DOHH2 (cell line): ENCODE data around the gene RBBP6.
A peak's percentile ranks its signal among the peaks of the same experiment; 100 is the strongest.

Experiments used
- H3F3A ChIP-seq: fragments of 200-600 bp; sonication (generic), shearing (Covaris generic); 2 replicates; pipeline ENCODE4 v1.6.0; 2016; ENCODE audit warnings: antibody characterized with exemption, mild to moderate bottlenecking; ENCODE audit not compliant: control insufficient read depth, insufficient read depth
- H3K27ac ChIP-seq: fragments of 200-600 bp; sonication (generic); 2 replicates; pipeline ENCODE4 v1.5.1; 2014; ENCODE audit warnings: low read depth, mild to moderate bottlenecking, low read length, moderate library complexity
- H3K27me3 ChIP-seq: fragments of 200-600 bp; sonication (generic); 2 replicates; pipeline ENCODE4 v1.6.1; 2014; ENCODE audit warnings: mild to moderate bottlenecking, low read length, mixed read lengths; ENCODE audit not compliant: control insufficient read depth
- H3K36me3 ChIP-seq: fragments of 200-600 bp; sonication (generic); 2 replicates; pipeline ENCODE4 v1.6.1; 2014; ENCODE audit warnings: mild to moderate bottlenecking, low read length, moderate library complexity, mixed read lengths; ENCODE audit not compliant: control insufficient read depth
- H3K4me1 ChIP-seq: fragments of 200-600 bp; sonication (generic); 2 replicates; pipeline ENCODE4 v1.6.1; 2014; ENCODE audit warnings: mild to moderate bottlenecking, low read length, mixed read lengths; ENCODE audit not compliant: control insufficient read depth
- H3K4me2 ChIP-seq: fragments of 200-600 bp; sonication (generic); 2 replicates; pipeline ENCODE4 v1.6.0; 2014; ENCODE audit warnings: mild to moderate bottlenecking, low read length, moderate library complexity
- H3K4me3 ChIP-seq: fragments of 200-600 bp; sonication (generic); 2 replicates; pipeline ENCODE4 v1.5.1; 2014; ENCODE audit warnings: mild to moderate bottlenecking, low read length, mixed read lengths
- H3K79me2 ChIP-seq: fragments of 200-600 bp; sonication (generic); 2 replicates; pipeline ENCODE4 v1.6.1; 2014; ENCODE audit warnings: mild to moderate bottlenecking, low read length, mixed read lengths; ENCODE audit not compliant: control insufficient read depth
- H3K9me2 ChIP-seq: fragments of 200-600 bp; sonication (generic); replicated peaks from 2 replicates; pipeline ENCODE4 v1.6.1; 2014; ENCODE audit warnings: mild to moderate bottlenecking, low read length, mixed read lengths; ENCODE audit not compliant: control insufficient read depth
- H3K9me3 ChIP-seq: fragments of 200-600 bp; sonication (generic); 2 replicates; pipeline ENCODE4 v1.6.1; 2014; ENCODE audit warnings: antibody characterized with exemption, low read length, mixed read lengths; ENCODE audit not compliant: control insufficient read depth, insufficient read depth
- H4K20me1 ChIP-seq: fragments of 200-600 bp; sonication (generic); 2 replicates; pipeline ENCODE4 v1.6.0; 2014; ENCODE audit warnings: low read depth, mild to moderate bottlenecking, antibody characterized with exemption, low read length, moderate library complexity; ENCODE audit not compliant: control insufficient read depth, insufficient read depth
- CTCF ChIP-seq: fragments of 200-600 bp; sonication (generic); IDR thresholded peaks from one replicate; pipeline ENCODE4 v1.5.1; 2014; ENCODE audit warnings: antibody characterized with exemption, mild to moderate bottlenecking, low read depth, low read length; ENCODE audit not compliant: poor library complexity, severe bottlenecking
- EZH2phosphoT487 ChIP-seq: fragments of 200-600 bp; sonication (generic); IDR thresholded peaks from 2 replicates; pipeline ENCODE4 v1.6.1; 2017; ENCODE audit warnings: borderline replicate concordance, mild to moderate bottlenecking, antibody characterized with exemption, low read length, moderate library complexity, mixed read lengths

RBBP6 gene

GRCh38 chr16:24544640-24545039 is 5.3 kb downstream of the RBBP6 start:
- H3K9me3 ChIP-seq = no peaks in the 10 kb centered on the region
- H3K4me3 ChIP-seq = peak overlapping the region; percentile 75; the same call in 1 of the 2 replicates
- no peak for TF ChIP-seq CTCF
- TF ChIP-seq EZH2phosphoT487 = no peak
- peaks cover 43% of the 10 kb centered on the region for H4K20me1 ChIP-seq
- no peaks in the 10 kb centered on the region for H3F3A ChIP-seq
- H3K27ac ChIP-seq = no peak overlapping the region
- H3K36me3 ChIP-seq = peaks cover 94% of the 10 kb centered on the region
- H3K4me2 ChIP-seq = peak overlapping the region; percentile 92; the same call in 1 of the 2 replicates
- H3K9me2 ChIP-seq = no peaks in the 10 kb centered on the region
- H3K27me3 ChIP-seq = no peaks in the 10 kb centered on the region
- H3K4me1 ChIP-seq = peaks cover 35% of the 10 kb centered on the region
- peaks cover 92% of the 10 kb centered on the region for H3K79me2 ChIP-seq

- no peaks in the 10 kb centered on the region for H3K9me2 ChIP-seq
- TF ChIP-seq EZH2phosphoT487 (no peak), CTCF (no peak)
- H3K4me2 ChIP-seq = no peak overlapping the region
- no peaks in the 10 kb centered on the region for H3K9me3 ChIP-seq
- peaks cover 89% of the 10 kb centered on the region for H3K36me3 ChIP-seq
- H3K4me3 ChIP-seq = no peak overlapping the region
- peaks cover 6% of the 10 kb centered on the region for H4K20me1 ChIP-seq
- H3F3A ChIP-seq = no peaks in the 10 kb centered on the region
- no peaks in the 10 kb centered on the region for H3K27me3 ChIP-seq
- H3K4me1 ChIP-seq = no peaks in the 10 kb centered on the region
- H3K79me2 ChIP-seq = peaks cover 58% of the 10 kb centered on the region
- no peak overlapping the region for H3K27ac ChIP-seq
Observed at GRCh38 chr16:24550295-24550694, 10.9 kb downstream of the RBBP6 start.

GRCh38 chr16:24552705-24553246 is 13.4 kb downstream of the RBBP6 start:
- no peaks in the 10 kb centered on the region for H3K9me3 ChIP-seq
- peaks cover 89% of the 10 kb centered on the region for H3K36me3 ChIP-seq
- H3F3A ChIP-seq = 0 out of 2 replicates have a peak, but pooled peaks cover 6% of the 10 kb centered on the region
- no peaks in the 10 kb centered on the region for H3K9me2 ChIP-seq
- no peak overlapping the region for H3K4me2 ChIP-seq
- TF ChIP-seq EZH2phosphoT487 = no peak
- no peak for TF ChIP-seq CTCF
- H4K20me1 ChIP-seq = no peaks in the 10 kb centered on the region
- no peaks in the 10 kb centered on the region for H3K27me3 ChIP-seq
- no peaks in the 10 kb centered on the region for H3K4me1 ChIP-seq
- H3K4me3 ChIP-seq = no peak overlapping the region
- no peak overlapping the region for H3K27ac ChIP-seq
- peaks cover 34% of the 10 kb centered on the region for H3K79me2 ChIP-seq
